HEK293 (cell line): Measurements from ENCODE around the gene IRX1.

Experiments
- CTCF ChIA-PET: fragments of 350-600 bp; formaldehyde crosslinking; extraction: SDS; loops from one replicate; lab custom pipeline; 2021; ENCODE audit warnings: antibody characterized with exemption; lab: Yijun Ruan, JAX
- POLR2A ChIA-PET: fragments of 300-600 bp; formaldehyde crosslinking; extraction: SDS; loops from one replicate; lab custom pipeline; 2020; ENCODE audit warnings: antibody characterized with exemption, inconsistent platforms; lab: Yijun Ruan, JAX
- H3K27ac ChIP-seq: fragments of 200-500 bp; sonication (Bioruptor generic); 2 replicates; pipeline ENCODE4 v1.5.1; 2014; ENCODE audit warnings: low read depth, low read length, control low read depth, inconsistent platforms; ENCODE audit errors: extremely low read depth
- H3K36me3 ChIP-seq, 2 experiments: fragments of 200-500 bp in 1 of 2; sonication (Bioruptor generic) in 1 of 2; 1 replicate in 1 of 2; 2 replicates in 1 of 2; pipeline ENCODE4 v1.5.1; 2014 to 2017; ENCODE audit warnings: inconsistent platforms in 2 of 2, low read length in 2 of 2; ENCODE audit not compliant: control insufficient read depth in 2 of 2, insufficient read depth in 1 of 2
- H3K4me1 ChIP-seq: fragments of 200-500 bp; sonication (Bioruptor generic); 2 replicates; pipeline ENCODE4 v1.5.1; 2014; ENCODE audit warnings: mild to moderate bottlenecking, low read length, inconsistent platforms; ENCODE audit not compliant: control insufficient read depth, insufficient read depth
- H3K4me3 ChIP-seq: 2 replicates; pipeline ENCODE4 v1.5.1; 2011; ENCODE audit warnings: low read depth, mild to moderate bottlenecking, control low read depth, low read length, moderate library complexity
- H3K9me3 ChIP-seq: fragments of 200-500 bp; sonication (Bioruptor generic); 2 replicates; pipeline ENCODE4 v1.5.1; 2014; ENCODE audit warnings: low read depth, low read length, inconsistent platforms; ENCODE audit not compliant: control insufficient read depth, insufficient read depth
- GLIS1 ChIP-seq: fragments of 450-650 bp; formaldehyde crosslinking; IDR thresholded peaks from 2 replicates; pipeline ENCODE4 v1.5.1; 2016; ENCODE audit warnings: missing biosample characterization, missing genetic modification characterization
- KLF1 ChIP-seq: fragments of 450-650 bp; formaldehyde crosslinking; IDR thresholded peaks from 2 replicates; pipeline ENCODE4 v1.5.1; 2016; ENCODE audit warnings: missing biosample characterization, missing genetic modification characterization
- MEIS1 ChIP-seq: sonication (generic); formaldehyde crosslinking; IDR thresholded peaks from 2 replicates; pipeline ENCODE4 v1.8.1; 2022; ENCODE audit warnings: missing genetic modification reagents, mild to moderate bottlenecking, borderline replicate concordance
- SP2 ChIP-seq: fragments of 450-650 bp; formaldehyde crosslinking; IDR thresholded peaks from 2 replicates; pipeline ENCODE4 v1.5.1; 2016; ENCODE audit warnings: missing biosample characterization, missing genetic modification characterization
- TSHZ1 ChIP-seq: fragments of 450-650 bp; formaldehyde crosslinking; IDR thresholded peaks from 2 replicates; pipeline ENCODE4 v1.5.1; 2016; ENCODE audit warnings: missing biosample characterization, missing genetic modification characterization, borderline replicate concordance
- WT1 ChIP-seq: fragments of 450-650 bp; formaldehyde crosslinking; IDR thresholded peaks from 2 replicates; pipeline ENCODE4 v1.5.1; 2016; ENCODE audit warnings: missing biosample characterization, missing genetic modification characterization
- YY1 ChIP-seq: fragments of 450-650 bp; formaldehyde crosslinking; IDR thresholded peaks from 2 replicates; pipeline ENCODE4 v1.5.1; 2018; ENCODE audit warnings: missing biosample characterization, missing genetic modification characterization
- YY2 ChIP-seq: fragments of 450-650 bp; formaldehyde crosslinking; IDR thresholded peaks from 2 replicates; pipeline ENCODE4 v1.5.1; 2016; ENCODE audit warnings: missing biosample characterization, missing genetic modification characterization
- ZBTB17 ChIP-seq: fragments of 450-650 bp; formaldehyde crosslinking; IDR thresholded peaks from 2 replicates; pipeline ENCODE4 v1.5.1; 2016; ENCODE audit warnings: missing biosample characterization, missing genetic modification characterization
- ZBTB7A ChIP-seq: fragments of 450-650 bp; formaldehyde crosslinking; IDR thresholded peaks from 2 replicates; pipeline ENCODE4 v1.5.1; 2016; ENCODE audit warnings: low read depth, missing biosample characterization, missing genetic modification characterization
- ZBTB8A ChIP-seq: fragments of 450-650 bp; formaldehyde crosslinking; IDR thresholded peaks from 2 replicates; pipeline ENCODE4 v1.5.1; 2016; ENCODE audit warnings: missing biosample characterization, missing genetic modification characterization
- ZFHX2 ChIP-seq: fragments of 450-650 bp; formaldehyde crosslinking; conservative IDR thresholded peaks from 2 replicates; pipeline ENCODE4 v1.5.1; 2016; ENCODE audit warnings: missing biosample characterization, missing genetic modification characterization
- ZFP37 ChIP-seq: fragments of 450-650 bp; formaldehyde crosslinking; IDR thresholded peaks from 2 replicates; pipeline ENCODE4 v1.5.1; 2016; ENCODE audit warnings: missing biosample characterization, missing genetic modification characterization
- ZIC2 ChIP-seq: fragments of 450-650 bp; formaldehyde crosslinking; IDR thresholded peaks from 2 replicates; pipeline ENCODE4 v1.5.1; 2016; ENCODE audit warnings: missing biosample characterization, missing genetic modification characterization
- ZNF211 ChIP-seq: fragments of 450-650 bp; formaldehyde crosslinking; IDR thresholded peaks from 2 replicates; pipeline ENCODE4 v1.5.1; 2016; ENCODE audit warnings: low read depth, missing biosample characterization, missing genetic modification characterization
- ZNF221 ChIP-seq: fragments of 450-650 bp; formaldehyde crosslinking; IDR thresholded peaks from 2 replicates; pipeline ENCODE4 v1.5.1; 2017; ENCODE audit warnings: missing biosample characterization, missing genetic modification characterization, borderline replicate concordance
- ZNF292 ChIP-seq: fragments of 450-650 bp; formaldehyde crosslinking; IDR thresholded peaks from 2 replicates; pipeline ENCODE4 v1.5.1; 2016; ENCODE audit warnings: low read depth, missing biosample characterization, missing genetic modification characterization, borderline replicate concordance
- ZNF350 ChIP-seq: fragments of 450-650 bp; formaldehyde crosslinking; IDR thresholded peaks from 2 replicates; pipeline ENCODE4 v1.5.0; 2017; ENCODE audit warnings: missing biosample characterization, mild to moderate bottlenecking, missing genetic modification characterization
- ZNF394 ChIP-seq: fragments of 450-650 bp; formaldehyde crosslinking; IDR thresholded peaks from 2 replicates; pipeline ENCODE4 v1.5.1; 2016; ENCODE audit warnings: missing biosample characterization, missing genetic modification characterization, mild to moderate bottlenecking, moderate library complexity, borderline replicate concordance
- ZNF48 ChIP-seq: fragments of 450-650 bp; formaldehyde crosslinking; IDR thresholded peaks from 2 replicates; pipeline ENCODE4 v1.5.1; 2016; ENCODE audit warnings: missing biosample characterization, missing genetic modification characterization
- ZNF514 ChIP-seq: fragments of 450-650 bp; formaldehyde crosslinking; IDR thresholded peaks from 2 replicates; pipeline ENCODE4 v1.5.1; 2016; ENCODE audit warnings: missing biosample characterization, missing genetic modification characterization
- ZNF777 ChIP-seq: fragments of 450-650 bp; formaldehyde crosslinking; IDR thresholded peaks from 2 replicates; pipeline ENCODE4 v1.5.1; 2017; ENCODE audit warnings: missing biosample characterization, missing genetic modification characterization, borderline replicate concordance
- ZNF830 ChIP-seq: fragments of 450-650 bp; IDR thresholded peaks from 2 replicates; pipeline ENCODE4 v1.5.0; 2018; ENCODE audit warnings: missing biosample characterization, missing genetic modification characterization, low read depth, mild to moderate bottlenecking, moderate library complexity
- ZNF843 ChIP-seq: fragments of 450-650 bp; formaldehyde crosslinking; IDR thresholded peaks from 2 replicates; pipeline ENCODE4 v1.5.1; 2016; ENCODE audit warnings: missing biosample characterization, missing genetic modification characterization
- TF ChIP-seq, protein P1 (sequence below): sonication (generic); formaldehyde crosslinking; IDR thresholded peaks from 2 replicates; pipeline ENCODE4 v1.8.1; 2022; ENCODE audit warnings: mild to moderate bottlenecking, moderate library complexity, missing genetic modification reagents

The IRX1 gene

GRCh38 chr5:3605298-3606010 is 9.8 kb downstream of the IRX1 start (continued):
- TF ChIP-seq ZNF830 (no peak), ZNF514 (tag by site-specific recombination) (no peak)
- TF ChIP-seq, all 188 proteins: peak for 0

- TF ChIP-seq YY1 (tag by site-specific recombination) = no peak
- ChIA-PET CTCF (no interaction called here), POLR2A (no interaction called here)
- Histone ChIP-seq H3K4me3 (no peak overlapping the region), H3K27ac (no peak overlapping the region), H3K9me3 (no peaks in the 10 kb centered on the region), H3K36me3 (no peaks in the 10 kb centered on the region), H3K4me1 (no peaks in the 10 kb centered on the region)
Measured at GRCh38 chr5:3606121-3606831, 10.6 kb downstream of the IRX1 start.

DNA sequence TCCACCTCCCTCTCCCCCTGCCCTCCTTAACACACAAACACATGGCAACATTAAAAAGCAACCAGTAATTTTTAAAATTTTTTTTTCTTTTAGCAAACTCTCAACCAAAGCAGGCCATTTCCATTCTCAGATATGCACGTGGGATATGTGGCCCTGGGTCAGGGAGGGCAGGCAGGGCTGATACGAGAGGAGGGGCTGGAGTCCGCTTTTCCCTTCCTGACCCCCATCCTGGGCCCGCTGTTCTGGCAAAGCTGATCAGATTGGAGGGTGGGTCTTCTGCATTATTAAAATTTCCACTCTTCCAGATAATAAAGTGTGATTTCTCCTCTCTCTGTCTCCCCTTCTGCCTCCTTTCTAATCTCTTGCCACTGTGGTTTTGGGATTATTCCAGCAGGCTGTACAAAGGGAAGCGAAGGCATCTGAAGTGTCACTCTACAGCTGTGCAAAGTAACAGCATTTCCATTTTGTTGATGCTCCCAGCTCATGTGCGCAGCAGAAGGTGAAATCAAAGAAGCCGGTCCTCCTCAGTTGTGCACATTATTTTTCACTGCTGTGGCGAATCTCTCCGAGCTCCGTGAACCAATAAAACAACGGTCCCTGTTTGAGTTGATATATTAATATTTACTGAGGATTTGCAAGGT is 12.0 kb downstream of the IRX1 start:
- TF ChIP-seq MEIS1 (CRISPR knock-in tag) (no peak), ZNF350 (tag by site-specific recombination) (no peak), ZIC2 (tag by site-specific recombination) (no peak), TSHZ1 (no peak), YY1 (tag by site-specific recombination) (no peak), ZFP37 (tag by site-specific recombination) (no peak), ZNF221 (tag by site-specific recombination) (no peak), ZFHX2 (tag by site-specific recombination) (no peak), WT1 (no peak), GLIS1 (tag by site-specific recombination) (no peak)
- TF ChIP-seq, protein P1, sequence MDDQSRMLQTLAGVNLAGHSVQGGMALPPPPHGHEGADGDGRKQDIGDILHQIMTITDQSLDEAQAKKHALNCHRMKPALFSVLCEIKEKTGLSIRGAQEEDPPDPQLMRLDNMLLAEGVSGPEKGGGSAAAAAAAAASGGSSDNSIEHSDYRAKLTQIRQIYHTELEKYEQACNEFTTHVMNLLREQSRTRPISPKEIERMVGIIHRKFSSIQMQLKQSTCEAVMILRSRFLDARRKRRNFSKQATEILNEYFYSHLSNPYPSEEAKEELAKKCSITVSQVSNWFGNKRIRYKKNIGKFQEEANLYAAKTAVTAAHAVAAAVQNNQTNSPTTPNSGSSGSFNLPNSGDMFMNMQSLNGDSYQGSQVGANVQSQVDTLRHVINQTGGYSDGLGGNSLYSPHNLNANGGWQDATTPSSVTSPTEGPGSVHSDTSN (CRISPR knock-in tag) = no peak
- ChIA-PET POLR2A (no interaction called here), CTCF (no interaction called here)
- Histone ChIP-seq H3K27ac (no peak overlapping the region), H3K4me1 (no peaks in the 10 kb centered on the region), H3K9me3 (no peaks in the 10 kb centered on the region), H3K4me3 (no peak overlapping the region), H3K36me3 (no peaks in the 10 kb centered on the region)

- no peak overlapping the region for H3K4me3 ChIP-seq
- no peaks in the 10 kb centered on the region for H3K36me3 ChIP-seq
- POLR2A ChIA-PET = no interaction called here
- H3K27ac ChIP-seq = no peak overlapping the region
- CTCF ChIA-PET = interaction anchor here (0.6 kb wide), 1 partner anchor 397 kb away, joined by 3 read pairs; no protein-coding TSS in a partner anchor
- no peaks in the 10 kb centered on the region for H3K4me1 ChIP-seq
- H3K9me3 ChIP-seq = no peaks in the 10 kb centered on the region
- TF ChIP-seq ZNF48 = no peak
- no peak for TF ChIP-seq ZNF843
- TF ChIP-seq ZBTB7A (tag by site-specific recombination) = no peak
- TF ChIP-seq ZNF292 (tag by site-specific recombination) = no peak
- TF ChIP-seq ZNF394 (tag by site-specific recombination) = no peak
- no peak for TF ChIP-seq YY2
- no peak for TF ChIP-seq ZBTB17 (tag by site-specific recombination)
- no peak for TF ChIP-seq ZBTB8A
- no peak for TF ChIP-seq KLF1 (tag by site-specific recombination)
- TF ChIP-seq SP2 = no peak
- no peak for TF ChIP-seq ZNF211 (tag by site-specific recombination)
- TF ChIP-seq ZNF777 (tag by site-specific recombination) = no peak
Measured at GRCh38 chr5:3609120-3609681, 13.6 kb downstream of the IRX1 start.
